Inferior parietal cortex (tissue), 1 donor: Measurements from ENCODE around the gene CMC4.

Source experiments
- DNase-seq: peaks from one replicate; pipeline ENCODE4 v3.0.0-alpha.2; 2016; ENCODE audit errors: extremely low spot score

Gene CMC4

GRCh38 chrX:155070975-155071693 lies at the start of gene CMC4, which contains the start of the genes BRCC3 and MTCP1:
CMC4 (minus strand) TSS chrX:155071136; CDS start chrX:155064023, 7,113 bp downstream.
BRCC3 (plus strand) TSS chrX:155071508; CDS start chrX:155071528, 20 bp downstream.
MTCP1 (minus strand) TSS chrX:155071136; CDS start chrX:155066010, 5,126 bp downstream.
- peak; percentile 57 for DNase-seq

- no peak for DNase-seq
Observed at GRCh38 chrX:155115174-155115819, 44.4 kb upstream of the CMC4 start.

GRCh38 chrX:155113097-155113496 lies 42.2 kb upstream of the CMC4 start:
- DNase-seq, result no peak

GRCh38 chrX:155112171-155112570 lies 41.2 kb upstream of the CMC4 start:
- DNase-seq, result no peak

- no peak for DNase-seq
Observed at GRCh38 chrX:155108427-155108826, 37.5 kb upstream of the CMC4 start.

GRCh38 chrX:155105919-155106318 lies 35.0 kb upstream of the CMC4 start:
- DNase-seq, result no peak

- DNase-seq, result peak; percentile 19
Observed at GRCh38 chrX:155094468-155095061, 23.6 kb upstream of the CMC4 start.

- no peak for DNase-seq
Observed at GRCh38 chrX:155086961-155087735, 16.2 kb upstream of the CMC4 start.

GRCh38 chrX:155086202-155086840 lies 15.4 kb upstream of the CMC4 start:
- peak; percentile 3 for DNase-seq

- DNase-seq, result no peak
Observed at GRCh38 chrX:155071694-155072280, 851 bp upstream of the CMC4 start.

- DNase-seq, result no peak
Observed at GRCh38 chrX:155070663-155070974, 317 bp downstream of the CMC4 start.

- no peak for DNase-seq
Observed at GRCh38 chrX:155070038-155070437, 898 bp downstream of the CMC4 start.

- no peak for DNase-seq
Observed at GRCh38 chrX:155069414-155069813, 1.5 kb downstream of the CMC4 start.

GRCh38 chrX:155068165-155068564 lies 2.8 kb downstream of the CMC4 start:
- DNase-seq, result no peak

GRCh38 chrX:155065035-155065734 lies 5.8 kb downstream of the CMC4 start:
- DNase-seq, result no peak

GRCh38 chrX:155061760-155062159 lies 9.2 kb downstream of the CMC4 start:
- no peak for DNase-seq

- DNase-seq, result peak; percentile 63
Observed at GRCh38 chrX:155056877-155057792, 13.8 kb downstream of the CMC4 start.

- DNase-seq, result no peak
Observed at GRCh38 chrX:155056471-155056870, 14.5 kb downstream of the CMC4 start.

- no peak for DNase-seq
Observed at GRCh38 chrX:155055494-155055893, 15.4 kb downstream of the CMC4 start.

GRCh38 chrX:155054255-155054654 lies 16.7 kb downstream of the CMC4 start:
- no peak for DNase-seq
